Nasal cavity respiratory epithelium epithelial cell of viscerocranial mucosa (primary cell): Measurements from ENCODE around the gene ZXDA. TPM values are rescaled to one million over a fixed set of nuclear protein-coding genes. Genes with fewer than 3 reads are reported as not detected.

Experiments used
- total RNA-seq: library from RNA; depleted of rRNA; stranded (reverse); fragments of >200 nt; gene quantifications from 2 replicates; pipeline ENCODE4 v1.2.3, GENCODE V29; 2014

Gene ZXDA, protein sequence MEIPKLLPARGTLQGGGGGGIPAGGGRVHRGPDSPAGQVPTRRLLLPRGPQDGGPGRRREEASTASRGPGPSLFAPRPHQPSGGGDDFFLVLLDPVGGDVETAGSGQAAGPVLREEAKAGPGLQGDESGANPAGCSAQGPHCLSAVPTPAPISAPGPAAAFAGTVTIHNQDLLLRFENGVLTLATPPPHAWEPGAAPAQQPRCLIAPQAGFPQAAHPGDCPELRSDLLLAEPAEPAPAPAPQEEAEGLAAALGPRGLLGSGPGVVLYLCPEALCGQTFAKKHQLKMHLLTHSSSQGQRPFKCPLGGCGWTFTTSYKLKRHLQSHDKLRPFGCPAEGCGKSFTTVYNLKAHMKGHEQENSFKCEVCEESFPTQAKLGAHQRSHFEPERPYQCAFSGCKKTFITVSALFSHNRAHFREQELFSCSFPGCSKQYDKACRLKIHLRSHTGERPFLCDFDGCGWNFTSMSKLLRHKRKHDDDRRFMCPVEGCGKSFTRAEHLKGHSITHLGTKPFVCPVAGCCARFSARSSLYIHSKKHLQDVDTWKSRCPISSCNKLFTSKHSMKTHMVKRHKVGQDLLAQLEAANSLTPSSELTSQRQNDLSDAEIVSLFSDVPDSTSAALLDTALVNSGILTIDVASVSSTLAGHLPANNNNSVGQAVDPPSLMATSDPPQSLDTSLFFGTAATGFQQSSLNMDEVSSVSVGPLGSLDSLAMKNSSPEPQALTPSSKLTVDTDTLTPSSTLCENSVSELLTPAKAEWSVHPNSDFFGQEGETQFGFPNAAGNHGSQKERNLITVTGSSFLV
- total RNA-seq, result 8.0 and 13.3 TPM in 2 replicates

DNA sequence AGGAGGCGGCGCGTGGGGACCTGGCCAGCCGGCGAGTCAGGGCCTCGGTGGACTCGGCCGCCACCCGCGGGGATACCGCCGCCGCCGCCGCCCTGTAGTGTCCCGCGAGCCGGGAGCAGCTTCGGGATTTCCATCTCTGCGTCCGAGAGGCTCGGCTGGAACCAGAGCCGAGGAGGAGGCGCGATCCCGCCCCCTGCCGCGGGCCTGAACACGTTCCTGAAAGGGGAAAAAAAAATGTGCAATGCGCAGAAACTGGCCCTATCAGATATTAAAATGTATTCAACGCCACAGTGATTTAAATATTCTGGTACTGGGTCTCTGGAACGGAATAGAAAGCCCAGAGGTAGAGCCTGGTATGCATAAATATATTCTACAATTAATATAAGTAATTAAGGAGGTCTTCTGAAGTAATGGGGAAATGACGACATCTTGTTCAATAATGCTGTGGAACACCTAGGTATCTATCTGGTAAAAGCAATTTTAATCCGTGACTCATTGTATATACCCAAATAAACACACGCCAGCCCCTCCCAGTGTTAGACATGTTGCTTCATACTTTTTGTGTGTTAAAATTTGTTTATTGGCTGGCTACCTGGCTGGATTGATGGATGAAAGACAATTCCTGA, at the start of gene ZXDA:
Gene ZXDA, minus strand, starts transcription at position 172 of the 626 bp plus-strand sequence. Its CDS starts 38 bp downstream, at position 134.

Other genes starting within 250 kb of the ZXDA start
- not detected in 2 replicates for gene NLRP2B, start 230.2 kb downstream of the ZXDA start, total RNA-seq